Right ventricle myocardium superior (tissue), 1 donor: ENCODE results near the gene FNDC5. TPM values are rescaled to one million over a fixed set of nuclear protein-coding genes. Genes with fewer than 3 reads are reported as not detected.
"Not testable (repeated sequence)": the region's sequence is repeated elsewhere in the genome, so short reads cannot be mapped to it uniquely, and the experiment has no call there.

Source experiments
- ATAC-seq: fragments of 200-7000 bp; cut with Tn5 transposase; one replicate; pipeline ENCODE4 v1.9.1; 2020; ENCODE audit warnings: mild to moderate bottlenecking; ENCODE audit not compliant: poor library complexity
- DNase-seq: peaks from one replicate; pipeline ENCODE4 v3.0.0-alpha.2; 2020
- intact Hi-C: fragments of 100-400 bp; cut with DNase I; formaldehyde crosslinking; loops from one replicate; pipeline ENCODE4 v1.11.2; 2022
- long read RNA-seq: library from polyadenylated mRNA; unstranded; transcript quantifications from one replicate; pipeline ENCODE4 v2.0.0, GENCODE V29; 2021
- total RNA-seq: library from RNA; stranded (reverse); fragmentation: NEBNext Ultra II Directional; extraction: Animal tissue kit (Norgen Biotek cat#: 25700); gene quantifications from one replicate; pipeline ENCODE4 v1.2.1, GENCODE V29; 2021
- donor health status: DM: no; HTN: yes; CAD: no; lungs with severe emphysema.

FNDC5 gene
- total RNA-seq, result 139 TPM
- long read RNA-seq, transcript FNDC5-201 (6 exons, 2,732 nt), result major isoform, 94 of 527 reads
- long read RNA-seq, partial matches to known transcripts, result 264 of 527 reads
- long read RNA-seq, other reads (novel, unspliced or antisense), result 169 of 527 reads

GRCh38 chr1:32870615-32871363 lies at the start of gene FNDC5:
TSS of gene FNDC5 (minus strand) at chr1:32870912.
- no peak for DNase-seq
- peak; percentile 57 for ATAC-seq
- intact Hi-C loops, result loop anchor here (10.0 kb wide), 2 partner anchors 46 to 376 kb away; no protein-coding TSS in a partner anchor

- no peak for DNase-seq
- no peak for ATAC-seq
- intact Hi-C loops, result no loop called here
Measured at GRCh38 chr1:32919811-32920733, 49.4 kb upstream of the FNDC5 start.

DNA sequence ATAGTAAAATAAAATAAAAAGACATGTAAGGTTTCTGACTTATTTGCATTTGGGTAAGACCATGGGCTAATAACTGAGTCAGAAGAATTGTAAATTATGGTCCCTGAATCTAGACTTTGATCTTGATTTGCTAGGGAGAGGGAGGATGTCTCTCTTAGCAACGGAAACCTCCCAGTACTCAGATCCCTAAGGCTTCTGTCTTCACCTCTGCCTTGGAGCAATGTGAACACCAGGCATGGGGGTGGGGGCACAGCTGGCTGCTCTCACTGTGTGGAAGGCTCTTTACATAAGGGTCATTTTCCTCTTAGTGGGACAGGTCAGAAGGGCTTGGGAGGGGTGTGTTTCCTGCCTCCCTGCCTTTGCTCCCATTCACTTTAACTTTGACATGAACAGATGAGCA lies 47.5 kb upstream of the FNDC5 start:
- intact Hi-C loops, result no loop called here
- DNase-seq, result no peak

GRCh38 chr1:32917521-32917920 lies 46.8 kb upstream of the FNDC5 start:
- intact Hi-C loops, result no loop called here
- ATAC-seq (no peak), DNase-seq (no peak)

More for the DNA sequence above, 47.5 kb upstream of the FNDC5 start:
- ATAC-seq, result no peak

DNA sequence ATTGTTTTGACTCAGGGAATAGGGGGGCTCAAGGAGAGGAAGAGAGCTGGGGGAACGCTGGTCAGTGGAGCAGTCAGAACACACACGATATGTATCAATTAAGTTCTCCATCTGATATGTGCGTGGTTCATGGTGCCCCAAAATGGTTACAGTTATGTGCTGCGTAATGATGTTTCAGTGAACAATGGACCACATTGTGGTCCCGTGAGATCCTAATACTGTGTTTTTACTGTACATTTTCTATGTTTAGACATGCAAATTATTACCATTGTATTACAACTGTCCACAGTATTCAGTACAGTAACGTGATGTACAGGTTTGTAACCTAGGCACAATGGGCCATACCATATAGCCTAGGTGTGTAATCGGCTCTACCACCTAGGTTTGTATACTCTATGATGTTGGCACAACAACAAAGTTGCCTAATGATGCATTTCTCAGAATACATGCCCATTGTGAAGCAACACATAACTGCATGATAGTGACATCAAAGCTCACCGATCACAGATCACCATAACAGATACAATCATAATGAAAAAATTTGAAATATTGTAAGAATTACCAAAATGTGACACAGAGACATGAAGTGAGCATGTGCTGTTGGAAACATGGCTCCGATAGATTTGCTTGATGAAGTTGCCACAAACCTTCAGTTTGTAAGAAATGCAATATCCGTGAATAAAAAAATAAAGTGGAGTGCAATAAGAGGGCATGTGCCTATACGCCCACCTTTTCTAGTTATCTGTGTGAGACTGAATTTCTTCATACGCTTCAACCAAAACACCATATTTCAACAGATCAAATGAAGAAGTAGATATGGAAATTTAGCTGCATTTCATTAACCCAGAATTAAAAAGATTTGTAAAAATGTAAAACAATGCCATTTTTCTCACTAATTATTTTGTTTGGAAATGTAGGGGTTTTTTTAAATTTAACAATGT lies 45.3 kb upstream of the FNDC5 start:
- intact Hi-C loops, result no loop called here
- no peak for ATAC-seq
- no peak for DNase-seq

DNA sequence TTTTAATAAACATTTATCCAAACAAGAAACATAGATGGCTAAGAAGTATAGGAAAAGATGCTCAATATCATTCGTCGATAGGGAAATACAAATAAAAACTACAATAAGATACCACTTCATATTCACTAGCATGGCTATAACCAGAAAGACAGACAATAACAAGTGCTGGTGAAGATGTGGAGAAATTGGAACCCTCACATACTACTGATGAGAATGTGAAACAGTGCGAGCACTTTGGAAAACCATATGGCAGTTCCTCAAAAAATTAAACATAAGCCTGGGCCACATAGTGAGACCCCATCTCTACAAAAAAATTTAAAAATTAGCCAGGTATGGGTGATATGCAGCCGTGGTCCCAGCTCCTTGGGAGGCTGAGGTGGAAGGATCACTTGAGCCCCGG lies 39.6 kb upstream of the FNDC5 start:
- no peak for ATAC-seq
- DNase-seq, result no peak
- intact Hi-C loops, result no loop called here

GRCh38 chr1:32907435-32907834 lies 36.7 kb upstream of the FNDC5 start:
- intact Hi-C loops, result no loop called here
- no peak for ATAC-seq
- DNase-seq, result no peak

DNA sequence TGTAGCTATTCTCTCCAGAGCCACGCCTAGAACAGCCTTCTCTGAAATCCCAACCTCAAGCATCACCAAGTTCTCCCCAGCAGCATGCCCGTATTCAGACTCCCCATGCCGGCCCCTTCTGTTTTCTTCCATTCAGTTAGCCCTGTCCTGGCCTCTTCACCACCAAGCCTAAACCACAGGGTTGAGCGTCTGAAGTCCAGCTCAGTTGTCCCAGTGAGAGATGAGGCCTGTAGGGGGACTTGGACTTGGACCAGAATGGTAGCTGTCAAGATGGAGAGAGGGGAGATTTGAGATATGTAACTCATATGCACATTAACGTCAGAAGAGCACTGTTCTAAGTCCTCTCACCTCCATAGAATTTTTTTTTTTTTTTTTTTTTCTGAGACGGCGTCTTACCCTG lies 35.9 kb upstream of the FNDC5 start:
- intact Hi-C loops, result no loop called here
- ATAC-seq, result no peak
- DNase-seq, result no peak

DNA sequence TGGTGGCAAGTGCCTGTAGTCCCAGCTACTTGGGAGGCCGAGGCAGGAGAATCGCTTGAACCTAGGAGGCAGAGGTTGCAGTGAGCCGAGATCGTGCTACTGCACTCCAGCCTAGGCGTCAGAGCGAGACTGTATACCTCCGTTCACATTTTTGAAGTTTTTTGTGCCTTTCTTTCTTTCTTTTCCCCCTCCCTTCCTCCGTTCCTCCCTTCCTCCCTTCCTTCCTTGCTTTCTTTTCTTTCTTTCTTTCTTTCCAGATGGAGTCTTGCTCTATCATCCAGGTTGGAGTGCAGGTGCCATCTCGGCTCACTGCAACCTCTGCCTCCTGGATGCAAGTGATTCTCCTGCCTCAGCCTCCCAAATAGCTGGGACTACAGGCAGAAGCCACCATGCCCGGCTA lies 34.9 kb upstream of the FNDC5 start:
- DNase-seq, intact Hi-C loops, ATAC-seq: not testable (repeated sequence)

DNA sequence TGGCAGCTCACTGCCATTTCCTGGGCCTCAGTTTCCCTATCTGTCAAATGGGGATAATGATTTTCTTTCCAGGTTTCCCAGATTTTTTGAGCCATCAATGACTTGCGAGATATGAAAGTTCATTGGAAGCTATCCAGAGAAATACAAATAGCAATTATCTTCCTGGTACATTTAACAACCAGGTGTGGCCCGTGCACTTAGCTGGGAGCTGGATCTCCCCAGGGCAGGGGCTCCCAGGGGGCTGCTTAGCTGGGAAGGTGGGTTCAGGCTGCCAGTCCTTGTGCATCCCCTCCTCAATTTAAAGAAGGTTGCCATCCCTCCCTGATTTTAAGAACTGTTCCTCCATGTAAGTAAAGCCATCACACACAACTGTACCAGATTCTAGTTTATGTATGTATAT lies 34.1 kb upstream of the FNDC5 start:
- intact Hi-C loops, result no loop called here
- DNase-seq (no peak), ATAC-seq (no peak)

- ATAC-seq (no peak), DNase-seq (no peak)
- intact Hi-C loops, result no loop called here
Measured at GRCh38 chr1:32903991-32904785, 33.5 kb upstream of the FNDC5 start.

DNA sequence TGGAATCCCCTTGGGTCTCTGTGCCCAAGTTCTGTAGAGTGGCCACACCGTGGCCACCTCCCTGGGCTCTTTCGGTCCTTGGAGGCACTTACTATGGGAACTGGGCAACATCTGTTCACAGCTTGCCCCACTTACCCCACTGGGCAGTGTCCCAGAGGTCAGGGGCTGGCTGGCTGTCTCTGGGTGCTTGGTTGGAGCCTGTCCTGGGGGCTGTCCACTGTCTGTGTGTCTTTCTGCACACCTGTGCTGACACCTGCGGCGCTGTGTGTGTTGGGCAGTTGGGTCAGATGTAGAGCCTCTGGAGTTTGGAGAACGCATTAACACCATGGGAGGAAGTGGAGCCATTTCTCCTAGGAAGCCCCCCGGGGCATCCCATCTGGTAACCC lies 31.8 kb upstream of the FNDC5 start:
- ATAC-seq (no peak), DNase-seq (no peak)
- intact Hi-C loops, result no loop called here

GRCh38 chr1:32901823-32902534 lies 31.3 kb upstream of the FNDC5 start:
- intact Hi-C loops, result no loop called here
- ATAC-seq, result no peak
- DNase-seq, result no peak

DNA sequence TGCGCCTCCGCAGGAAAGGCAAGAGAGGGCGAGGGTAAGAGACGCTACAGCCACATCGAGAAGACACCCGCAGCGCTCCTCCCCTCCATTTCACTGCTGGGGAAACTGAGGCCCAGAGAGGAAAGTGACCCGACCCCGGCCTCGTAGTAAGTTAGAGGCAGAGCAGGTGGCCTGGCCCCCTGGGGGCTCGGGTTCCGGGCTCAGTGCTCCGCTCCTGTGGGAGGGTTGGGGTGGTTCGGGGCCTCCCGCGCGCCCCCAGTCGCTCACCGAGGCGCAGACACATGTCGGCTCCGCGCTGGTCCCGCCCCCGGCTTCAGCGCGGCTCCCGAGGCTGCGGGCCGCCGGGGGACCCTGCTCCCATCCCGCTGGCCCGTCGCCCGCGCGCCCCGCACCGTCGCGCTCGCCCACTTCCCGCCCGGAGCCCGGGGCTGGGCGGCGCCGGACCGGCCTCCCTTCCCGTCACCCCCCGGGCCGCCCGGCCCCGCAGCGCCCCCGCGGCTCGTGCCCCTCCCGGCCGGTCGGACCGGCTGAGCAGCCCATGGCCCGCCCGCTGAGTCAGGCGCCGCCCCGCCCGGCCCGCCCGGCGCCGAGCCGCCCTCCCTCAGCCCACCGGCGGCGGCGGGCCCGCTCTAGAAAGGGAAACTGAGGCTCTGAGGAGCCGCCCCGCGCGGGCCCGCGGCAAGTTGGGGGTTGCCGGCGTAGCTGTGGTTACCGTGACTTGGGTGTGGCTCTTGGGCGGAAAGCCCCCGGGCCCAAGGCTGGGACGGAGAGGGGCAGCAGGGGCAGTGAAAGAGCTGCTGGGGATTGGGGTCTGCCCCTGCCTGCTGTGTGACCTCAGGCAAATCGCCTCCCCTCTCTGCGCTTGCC lies 30.5 kb upstream of the FNDC5 start, which contains the start of gene TMEM54:
TMEM54 (minus strand) TSS at position 434 of the 867 bp plus-strand sequence; CDS start at position 283, 151 bp downstream.
- DNase-seq (peak; percentile 64), ATAC-seq (peak; percentile 86)
- intact Hi-C loops, result no loop called here

DNA sequence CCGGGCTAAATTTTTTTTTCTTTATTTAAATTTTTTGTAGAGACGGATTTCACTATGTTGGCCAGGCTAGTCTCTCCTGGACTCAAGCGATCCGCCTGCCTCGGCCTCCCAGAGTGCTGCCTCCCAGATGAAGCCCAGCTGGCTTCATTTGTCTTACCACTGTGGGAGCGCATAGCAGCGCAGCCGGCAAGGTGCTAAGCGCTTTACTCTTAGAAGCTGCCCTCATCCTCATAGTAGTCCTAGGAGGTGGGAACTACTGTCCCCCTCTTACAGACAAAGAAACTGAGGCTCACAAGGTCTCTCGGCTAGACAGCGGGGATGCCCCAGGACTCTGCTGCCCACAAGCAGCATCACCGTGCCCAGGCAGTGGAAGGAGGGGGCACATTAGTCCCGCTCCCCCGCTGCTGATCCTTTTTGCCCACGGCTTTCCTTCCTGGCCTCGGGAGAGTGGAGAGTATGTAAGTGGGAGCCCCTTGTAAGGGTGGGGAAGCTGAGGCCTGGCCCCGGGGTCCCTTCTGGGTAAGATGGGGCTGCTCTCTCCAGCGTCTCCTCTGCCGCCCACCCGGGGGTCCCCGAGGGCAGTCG lies 29.8 kb upstream of the FNDC5 start:
- ATAC-seq (peak; percentile 12), DNase-seq (no peak)
- intact Hi-C loops, result no loop called here
